HG03520 (cell line): Measurements from ENCODE around the gene TSC22D2.
A peak's percentile ranks its signal among the peaks of the same experiment; 100 is the strongest.

Source experiments
- ATAC-seq: cut with Tn5 transposase; IDR thresholded peaks from one replicate; pipeline ENCODE4 v1.9.1; 2021; ENCODE audit warnings: mild to moderate bottlenecking, moderate library complexity; ENCODE audit not compliant: unreplicated experiment

TSC22D2 gene

GRCh38 chr3:150384296-150385212 lies 23.5 kb upstream of the TSC22D2 start:
- peak; percentile 99 for ATAC-seq

- peak; percentile 24 for ATAC-seq
Measured at GRCh38 chr3:150385296-150386242, 22.5 kb upstream of the TSC22D2 start.

GRCh38 chr3:150388498-150389418 lies 19.3 kb upstream of the TSC22D2 start:
- no peak for ATAC-seq

- ATAC-seq = no peak
Measured at GRCh38 chr3:150390087-150390486, 18.0 kb upstream of the TSC22D2 start.

- no peak for ATAC-seq
Measured at GRCh38 chr3:150391161-150391560, 16.9 kb upstream of the TSC22D2 start.

GRCh38 chr3:150393745-150394144 lies 14.4 kb upstream of the TSC22D2 start:
- ATAC-seq = no peak

- ATAC-seq = no peak
Measured at GRCh38 chr3:150394606-150395005, 13.5 kb upstream of the TSC22D2 start.

- no peak for ATAC-seq
Measured at GRCh38 chr3:150396491-150396890, 11.6 kb upstream of the TSC22D2 start.

- no peak for ATAC-seq
Measured at GRCh38 chr3:150396956-150397550, 11.0 kb upstream of the TSC22D2 start.

GRCh38 chr3:150399060-150399459 lies 9.0 kb upstream of the TSC22D2 start:
- no peak for ATAC-seq

- no peak for ATAC-seq
Measured at GRCh38 chr3:150401285-150401684, 6.8 kb upstream of the TSC22D2 start.

GRCh38 chr3:150402217-150402616 lies 5.9 kb upstream of the TSC22D2 start:
- ATAC-seq = no peak

- ATAC-seq = no peak
Measured at GRCh38 chr3:150404023-150404422, 4.1 kb upstream of the TSC22D2 start.

GRCh38 chr3:150407051-150407807 lies 869 bp upstream of the TSC22D2 start:
- no peak for ATAC-seq

GRCh38 chr3:150407808-150408220 lies 284 bp upstream of the TSC22D2 start:
- ATAC-seq = no peak

GRCh38 chr3:150409125-150409511 lies 1.0 kb downstream of the TSC22D2 start:
- no peak for ATAC-seq

GRCh38 chr3:150409512-150410310 lies 1.6 kb downstream of the TSC22D2 start:
- ATAC-seq = peak; percentile 32

- ATAC-seq = peak; percentile 5
Measured at GRCh38 chr3:150410311-150411105, 2.4 kb downstream of the TSC22D2 start.
